ENCODE results near the gene CR1. TPM values are rescaled to one million over a fixed set of nuclear protein-coding genes. Genes with fewer than 3 reads are reported as not detected.

Gene CR1
- total RNA-seq, 1 donor = 29.1 TPM

Other genes with a start within 250 kb of the CR1 start
- gene CD55, start 174.5 kb upstream of the CR1 start, total RNA-seq = 202 TPM
- gene CR2, start 41.8 kb upstream of the CR1 start, total RNA-seq = 1.4 TPM
- gene CR1L, start 149.0 kb downstream of the CR1 start, total RNA-seq = 0.21 TPM